ENCODE data around the gene PYM1. TPM values are rescaled to one million over a fixed set of nuclear protein-coding genes. Genes with fewer than 3 reads are reported as not detected.

The PYM1 gene
- total RNA-seq (2021; fragmentation: NEBNext Ultra II Directional; extraction: Animal tissue kit (Norgen Biotek cat#: 25700)) (58.5 and 58.9 TPM in 2 replicates), polyA plus RNA-seq (2011; rRNA removed) (37.3 and 38.7 TPM in 2 replicates), polyA minus RNA-seq (2011; rRNA and poly(A)+ RNA removed) (19.9 and 24.5 TPM in 2 replicates)
- 63.4 TPM for polyA plus RNA-seq (2011; cell fraction: cytosol; rRNA removed)
- polyA plus RNA-seq (2011; cell fraction: nucleus; rRNA removed) = 35.1 TPM
- polyA plus RNA-seq (2012, experiment 1 of 2) = 51.5 to 60.0 TPM (median 58.2 TPM) in 4 replicates
- polyA plus RNA-seq (2012, experiment 2 of 2) = 66.9 TPM
- polyA plus RNA-seq (2013, experiment 1 of 2) = 47.7 TPM
- polyA plus RNA-seq (2013, experiment 2 of 2) = 46.9 TPM
- polyA minus RNA-seq (2011; cell fraction: cytosol; rRNA and poly(A)+ RNA removed) = 25.0 TPM
- polyA minus RNA-seq (2011; cell fraction: nucleus; rRNA and poly(A)+ RNA removed) = 22.3 TPM
- long read RNA-seq, experiment 1, transcript PYM1-203 (3 exons, 1,226 nt) = major isoform, 7 of 42 reads
- long read RNA-seq, experiment 1, partial matches to known transcripts = 4 of 42 reads
- long read RNA-seq, experiment 1, other reads (novel, unspliced or antisense) = 27 of 42 reads
- long read RNA-seq, experiment 2, transcript PYM1-202 (3 exons, 1,073 nt) = major isoform, 17 of 25 reads
- long read RNA-seq, experiment 2, partial matches to known transcripts = 5 of 25 reads
- long read RNA-seq, experiment 2, other reads (novel, unspliced or antisense) = 1 of 25 reads

DNA sequence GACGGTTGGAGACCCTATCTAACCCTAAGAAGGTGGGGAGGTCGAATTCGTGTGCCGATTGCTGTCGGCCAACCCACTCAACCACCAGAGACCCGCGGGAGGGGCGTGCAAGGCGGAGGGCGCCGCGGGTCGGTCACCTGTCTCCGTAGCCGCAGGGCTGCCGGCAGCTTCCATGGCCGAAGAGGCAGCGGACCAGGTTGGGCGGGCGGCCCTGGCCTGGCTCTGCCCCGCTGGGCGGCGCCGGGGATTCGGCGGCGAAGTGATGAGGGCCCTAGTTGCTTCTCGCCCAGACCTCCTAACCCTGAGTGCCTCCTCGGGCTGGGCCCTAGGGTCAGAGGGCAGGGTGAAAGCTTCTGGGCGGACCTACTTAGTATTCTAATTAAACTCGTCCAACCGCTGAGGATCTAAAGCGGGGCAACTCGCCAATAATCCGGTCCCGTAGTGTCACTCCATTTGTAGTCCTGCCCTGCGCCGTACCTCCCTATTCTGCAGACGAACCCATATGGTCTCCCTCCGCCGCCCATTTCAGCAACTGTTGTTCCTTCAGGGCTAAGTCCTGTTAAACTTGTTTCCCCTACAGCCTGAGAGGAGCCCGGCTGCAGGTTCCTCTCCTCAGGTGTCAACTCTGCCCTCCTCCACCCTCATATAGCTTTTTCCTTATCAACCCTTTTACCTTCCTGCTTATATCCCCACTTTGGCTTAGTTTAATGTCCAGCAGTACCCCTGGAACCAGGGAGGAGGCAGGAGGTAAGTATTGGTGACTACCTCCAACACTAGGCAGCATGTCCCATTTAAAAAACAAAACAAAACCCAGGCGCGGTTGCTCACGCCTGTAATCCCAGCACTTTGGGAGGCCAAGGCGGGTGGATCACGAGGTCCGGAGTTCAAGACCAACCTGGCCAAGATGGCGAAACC is at the start of gene PYM1:
Gene PYM1, minus strand, starts transcription at position 307 of the 915 bp plus-strand sequence. Its CDS starts 133 bp downstream, at position 174.
- DNase-seq (ENCODE audit: low read depth in 1 of 2, low spot score in 2 of 2) (peak; percentile 74 to 79), FAIRE-seq (no peak)
- ChIA-PET POLR2A (ENCODE audit: partially characterized antibody) (interaction anchor here (0.6 to 4.5 kb wide), 29 partner anchors 9 to 1653 kb away, joined by 3 to 53 read pairs (median 5); partner anchors contain the start of genes CD63, DNAJC14, IKZF4 and MMP19), CTCF (ENCODE audit: partially characterized antibody) (interaction anchor here (0.6 to 7.8 kb wide), 11 partner anchors 7 to 190 kb away, joined by 3 to 71 read pairs (median 5); partner anchors contain the start of gene DNAJC14)
- Histone ChIP-seq H4K5ac (ENCODE audit: insufficient read length, low read depth, low read length) (peak within 1 kb of the TSS; percentile 86), H3K4me1 (replicated peaks in 1 of 4; ENCODE audit: control insufficient read depth in 3 of 4, insufficient read depth in 4 of 4, low read length in 3 of 4) (peaks cover 8 to 25% (median 14%) of the 10 kb centered on the region in 4 experiments; a peak in 6 of 7 replicates), H2AFZ (ENCODE audit: low read length) (peak within 1 kb of the TSS; percentile 71), H3K56ac (replicated peaks; ENCODE audit: insufficient read length, low read depth, low read length) (peak within 1 kb of the TSS; percentile 73), H3K23me2 (ENCODE audit: low read depth, low read length) (peaks cover 18% of the 10 kb centered on the region), H3K79me2 (ENCODE audit: control insufficient read depth in 1 of 2, insufficient read depth in 2 of 2, low read length in 2 of 2) (peaks cover 12 to 36% of the 10 kb centered on the region in 2 experiments), H2AK5ac (ENCODE audit: low read depth, low read length) (peak within 1 kb of the TSS; percentile 87), H3K9me3 (ENCODE audit: insufficient read depth in 2 of 2, low read depth in 1 of 2, low read length in 1 of 2) (no peaks in the 10 kb centered on the region), H3K23ac (ENCODE audit: insufficient read length) (no peak within 1 kb of the TSS), H3K36me3 (ENCODE audit: control insufficient read depth in 2 of 4, insufficient read depth in 4 of 4, low read length in 3 of 4) (peaks cover 0 to 5% (median 1%) of the 10 kb centered on the region in 4 experiments; a peak in 2 of 8 replicates), H2BK12ac (ENCODE audit: low read depth, low read length) (peak within 1 kb of the TSS; percentile 89), H3K4me2 (ENCODE audit: insufficient read depth in 1 of 2, low read depth in 2 of 2, low read length in 2 of 2) (peak within 1 kb of the TSS; percentile 88 to 90), H3K18ac (ENCODE audit: extremely low read depth, low read length) (peak within 1 kb of the TSS; percentile 91), H3K4me3 (ENCODE audit: extremely low read depth in 1 of 4, insufficient read depth in 2 of 4, low read depth in 3 of 4, low read length in 4 of 4) (peak within 1 kb of the TSS; percentile 90 to 100 (median 94)), H3K27me3 (replicated peaks in 1 of 4; ENCODE audit: control insufficient read depth in 3 of 4, extremely low read depth in 1 of 4, insufficient read depth in 3 of 4, low read length in 3 of 4) (peaks cover 0 to 15% (median 8%) of the 10 kb centered on the region in 4 experiments; a peak in 6 of 7 replicates), H2BK15ac (ENCODE audit: low read length) (peak within 1 kb of the TSS; percentile 82), H3K27ac (ENCODE audit: low read depth, low read length) (peak within 1 kb of the TSS; percentile 84), H3K4ac (replicated peaks; ENCODE audit: insufficient read length, low read depth, low read length) (peak within 1 kb of the TSS; percentile 98), H2BK20ac (ENCODE audit: low read length) (0 out of 2 replicates have a peak within 1 kb of the TSS, but pooled peaks have one; percentile 3), H3K14ac (ENCODE audit: insufficient read length) (no peak within 1 kb of the TSS), H2BK120ac (replicated peaks; ENCODE audit: low read depth, low read length) (peak within 1 kb of the TSS; percentile 30), H3K79me1 (ENCODE audit: low read depth, low read length) (peaks cover 3% of the 10 kb centered on the region; the same call in 1 of the 2 replicates), H4K91ac (replicated peaks; ENCODE audit: insufficient read length, low read length) (peak within 1 kb of the TSS; percentile 90), H4K8ac (ENCODE audit: extremely low read depth, insufficient read depth, low read length) (peak within 1 kb of the TSS; percentile 91), H3K9ac (replicated peaks in 1 of 4; ENCODE audit: extremely low read depth in 1 of 4, low read depth in 3 of 4, low read length in 3 of 4) (peak within 1 kb of the TSS; percentile 82 to 94 (median 88)), H2BK5ac (ENCODE audit: low read depth, low read length) (peak within 1 kb of the TSS; percentile 99), H4K20me1 (replicated peaks in 1 of 2; ENCODE audit: control insufficient read depth in 1 of 2, insufficient read depth in 2 of 2, low read length in 2 of 2) (peaks cover 2 to 3% of the 10 kb centered on the region in 2 experiments)
- WGBS, 2 experiments (ENCODE audit: extremely low coverage in 1 of 2, insufficient coverage in 1 of 2, insufficient read length in 1 of 2, insufficient replicate concordance in 2 of 2, low coverage in 1 of 2, low lambda C conversion rate in 2 of 2, missing lambda C conversion rate in 1 of 2) = 5% methylated on average over 49 of the region's 49 CpGs; no CpG with 5 or more reads in 1 of the 2 experiments
- peak; percentile 50; the same call in 1 of the 2 replicates for TF ChIP-seq RBBP5 (IDR thresholded peaks at IDR 0.05; ENCODE audit: borderline replicate concordance, low read depth, low read length)
- no peak for TF ChIP-seq TAF7 (optimal IDR thresholded peaks at IDR 0.05; ENCODE audit: borderline replicate concordance, low read depth, low read length)
- TF ChIP-seq NRF1 (IDR thresholded peaks at IDR 0.05; ENCODE audit: low read depth, low read length) = no peak
- TF ChIP-seq, protein P1, sequence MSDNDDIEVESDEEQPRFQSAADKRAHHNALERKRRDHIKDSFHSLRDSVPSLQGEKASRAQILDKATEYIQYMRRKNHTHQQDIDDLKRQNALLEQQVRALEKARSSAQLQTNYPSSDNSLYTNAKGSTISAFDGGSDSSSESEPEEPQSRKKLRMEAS (IDR thresholded peaks at IDR 0.05) = no peak
- TF ChIP-seq SUZ12 (IDR thresholded peaks at IDR 0.05; ENCODE audit: low read length) = no peak
- TF ChIP-seq FOSL1 (IDR thresholded peaks at IDR 0.05; ENCODE audit: insufficient read depth, low read depth, low read length) = no peak

Measured in H1 (cell line).